ENCODE data around the gene SMIM45.

Gene SMIM45

GRCh38 chr22:41907436-41908401, 44.2 kb upstream of the SMIM45 start:
- no peaks in the 10 kb centered on the region for H3K4me1 ChIP-seq (ENCODE audit: insufficient read depth, low read length)
- H3K27ac ChIP-seq (ENCODE audit: insufficient read length, low read depth, low read length): no peak overlapping the region
- no peak overlapping the region for H3K4me3 Mint-ChIP-seq
- peaks cover 41% of the 10 kb centered on the region for H3K27me3 Mint-ChIP-seq (ENCODE audit: low read depth)
- H2BK120ac ChIP-seq (ENCODE audit: low read depth, low read length, poor library complexity, severe bottlenecking): no peak overlapping the region
- TF ChIP-seq CTCF (conservative IDR thresholded peaks at IDR 0.05): no peak
- no peak overlapping the region for H3K23ac ChIP-seq (ENCODE audit: insufficient read length, low read depth, low read length)
- H3K36me3 Mint-ChIP-seq (ENCODE audit: insufficient read depth in 1 of 3, low read depth in 3 of 3): peaks cover 14 to 41% (median 28%) of the 10 kb centered on the region in 3 experiments
- H4K91ac ChIP-seq (ENCODE audit: insufficient read length, low read depth, low read length): no peak overlapping the region
- H3K79me1 ChIP-seq (ENCODE audit: insufficient read depth, low read depth, low read length, poor library complexity, severe bottlenecking): no peaks in the 10 kb centered on the region
- H3T11ph ChIP-seq (ENCODE audit: low read length): no peak overlapping the region
- no peaks in the 10 kb centered on the region; a peak in 2 of 5 replicates for H3K9me3 Mint-ChIP-seq
- no peaks in the 10 kb centered on the region for H4K20me1 ChIP-seq (ENCODE audit: control insufficient read depth, insufficient read depth, insufficient read length)
- H2BK15ac ChIP-seq (ENCODE audit: low read depth, low read length): no peak overlapping the region
- H2BK12ac ChIP-seq (ENCODE audit: insufficient read length, low read depth, low read length): no peak overlapping the region
- no peak overlapping the region for H2AK5ac ChIP-seq (ENCODE audit: insufficient read length, low read length)
- H4K8ac ChIP-seq (replicated peaks; ENCODE audit: insufficient read length, low read depth, low read length): no peak overlapping the region
- H3K56ac ChIP-seq (ENCODE audit: insufficient read length, low read depth, low read length): no peak overlapping the region
- no peak overlapping the region for H3K18ac ChIP-seq (ENCODE audit: insufficient read length, low read depth, low read length)
- WGBS (ENCODE audit: extremely low coverage, insufficient read length, low lambda C conversion rate): no CpG with 5 or more reads among the region's 10 CpGs
- peaks cover 23% of the 10 kb centered on the region; the same call in 1 of the 2 replicates for H3K27me3 ChIP-seq (ENCODE audit: insufficient read depth, low read length)
- H3K9ac ChIP-seq (ENCODE audit: extremely low read depth, insufficient read length, low read length): no peak overlapping the region
- no peak overlapping the region for H2BK20ac ChIP-seq (ENCODE audit: low read depth, low read length, poor library complexity, severe bottlenecking)
- H3K14ac ChIP-seq (ENCODE audit: insufficient read depth, low read length): no peak overlapping the region
- no peaks in the 10 kb centered on the region for H3K9me3 ChIP-seq (ENCODE audit: control insufficient read depth, low read depth, low read length)
- no peak overlapping the region; a peak in 1 of 7 replicates for H3K27ac Mint-ChIP-seq
- H3K4me1 Mint-ChIP-seq: peaks cover 9 to 17% of the 10 kb centered on the region in 2 experiments
- DNase-seq: peak; percentile 39
- H3K4me2 ChIP-seq (ENCODE audit: insufficient read depth, insufficient read length, low read length): no peak overlapping the region
- no peak overlapping the region for H4K5ac ChIP-seq (ENCODE audit: insufficient read length, low read depth, low read length)
- no peak overlapping the region for H3K4ac ChIP-seq (ENCODE audit: low read depth, low read length)
- no peak overlapping the region for H2BK5ac ChIP-seq (ENCODE audit: insufficient read length, low read length)
- H2AFZ ChIP-seq (ENCODE audit: low read length): no peak overlapping the region
- H3K23me2 ChIP-seq (ENCODE audit: insufficient read length, low read depth, low read length, poor library complexity, severe bottlenecking): no peaks in the 10 kb centered on the region
- H3K79me2 ChIP-seq (ENCODE audit: insufficient read depth, low read length): no peaks in the 10 kb centered on the region
